Right hindlimb (tissue), 1 donor: ENCODE measurements around the gene ANAPC15.

ENCODE experiments used
- DNase-seq: peaks from one replicate; pipeline ENCODE4 v3.0.0-alpha.2; 2018

Gene ANAPC15

GRCh38 chr11:72124046-72124445 is 11.6 kb upstream of the ANAPC15 start:
- DNase-seq: no peak

GRCh38 chr11:72123117-72123653 is 10.7 kb upstream of the ANAPC15 start:
- DNase-seq: no peak

GRCh38 chr11:72122607-72123006 is 10.1 kb upstream of the ANAPC15 start:
- DNase-seq: no peak

GRCh38 chr11:72120930-72121329 is 8.4 kb upstream of the ANAPC15 start:
- no peak for DNase-seq

- no peak for DNase-seq
These were observed 6.7 kb upstream of the ANAPC15 start for GRCh38 chr11:72119198-72119597.

GRCh38 chr11:72116019-72116755 is 3.7 kb upstream of the ANAPC15 start:
- DNase-seq: no peak

GRCh38 chr11:72114570-72114969 is 2.1 kb upstream of the ANAPC15 start:
- no peak for DNase-seq

GRCh38 chr11:72112978-72113808 is 698 bp upstream of the ANAPC15 start:
- DNase-seq: no peak

GRCh38 chr11:72111300-72112142 is 974 bp downstream of the ANAPC15 start:
- no peak for DNase-seq

- no peak for DNase-seq
These were observed 6.6 kb downstream of the ANAPC15 start, which contains the start of gene TOMT for GRCh38 chr11:72105888-72106287. Gene TOMT, plus strand, starts transcription at chr11:72105924. Its CDS starts 28 bp downstream, at chr11:72105952.

GRCh38 chr11:72103754-72104167 is 8.7 kb downstream of the ANAPC15 start:
- no peak for DNase-seq

GRCh38 chr11:72102946-72103753 is 9.3 kb downstream of the ANAPC15 start, which contains the start of gene LAMTOR1:
Gene LAMTOR1, minus strand, starts transcription at chr11:72103297. Its CDS starts 73 bp downstream, at chr11:72103224.
- DNase-seq: peak; percentile 99

GRCh38 chr11:72102631-72102945 is 9.9 kb downstream of the ANAPC15 start:
- DNase-seq: no peak

GRCh38 chr11:72102162-72102561 is 10.3 kb downstream of the ANAPC15 start:
- DNase-seq: no peak

GRCh38 chr11:72100462-72100861 is 12.0 kb downstream of the ANAPC15 start:
- DNase-seq: no peak

- DNase-seq: no peak
These were observed 12.5 kb downstream of the ANAPC15 start for GRCh38 chr11:72100009-72100408.

- DNase-seq: no peak
These were observed 13.8 kb downstream of the ANAPC15 start for GRCh38 chr11:72098741-72099140.

- peak; percentile 77 for DNase-seq
These were observed 21.2 kb downstream of the ANAPC15 start for GRCh38 chr11:72091292-72091691.

- DNase-seq: no peak
These were observed 24.3 kb downstream of the ANAPC15 start for GRCh38 chr11:72088076-72088808.

- DNase-seq: no peak
These were observed 26.7 kb downstream of the ANAPC15 start for GRCh38 chr11:72085621-72086351.
